ENCODE results near the gene MOSPD2.

GRCh38 chrX:14875624-14876023, 2.4 kb downstream of the MOSPD2 start:
- TF ChIP-seq RARB (CRISPR knock-in tag; IDR thresholded peaks at IDR 0.05) (no peak), JUN (IDR thresholded peaks at IDR 0.05) (no peak), SMC3 (IDR thresholded peaks at IDR 0.05) (no peak), CHD2 (IDR thresholded peaks at IDR 0.05; ENCODE audit: low read length, partially characterized antibody) (no peak), CEBPB (IDR thresholded peaks at IDR 0.05) (no peak), MAZ (IDR thresholded peaks at IDR 0.05; ENCODE audit: borderline replicate concordance, low read depth, low read length) (no peak), JUNB (IDR thresholded peaks at IDR 0.05) (no peak), REST (IDR thresholded peaks at IDR 0.05) (no peak), RFX5 (IDR thresholded peaks at IDR 0.05) (no peak), ZSCAN20 (CRISPR knock-in tag; IDR thresholded peaks at IDR 0.05) (no peak), MYC (IDR thresholded peaks at IDR 0.05; ENCODE audit: borderline replicate concordance, low read length) (no peak)
- TF ChIP-seq, protein P1, sequence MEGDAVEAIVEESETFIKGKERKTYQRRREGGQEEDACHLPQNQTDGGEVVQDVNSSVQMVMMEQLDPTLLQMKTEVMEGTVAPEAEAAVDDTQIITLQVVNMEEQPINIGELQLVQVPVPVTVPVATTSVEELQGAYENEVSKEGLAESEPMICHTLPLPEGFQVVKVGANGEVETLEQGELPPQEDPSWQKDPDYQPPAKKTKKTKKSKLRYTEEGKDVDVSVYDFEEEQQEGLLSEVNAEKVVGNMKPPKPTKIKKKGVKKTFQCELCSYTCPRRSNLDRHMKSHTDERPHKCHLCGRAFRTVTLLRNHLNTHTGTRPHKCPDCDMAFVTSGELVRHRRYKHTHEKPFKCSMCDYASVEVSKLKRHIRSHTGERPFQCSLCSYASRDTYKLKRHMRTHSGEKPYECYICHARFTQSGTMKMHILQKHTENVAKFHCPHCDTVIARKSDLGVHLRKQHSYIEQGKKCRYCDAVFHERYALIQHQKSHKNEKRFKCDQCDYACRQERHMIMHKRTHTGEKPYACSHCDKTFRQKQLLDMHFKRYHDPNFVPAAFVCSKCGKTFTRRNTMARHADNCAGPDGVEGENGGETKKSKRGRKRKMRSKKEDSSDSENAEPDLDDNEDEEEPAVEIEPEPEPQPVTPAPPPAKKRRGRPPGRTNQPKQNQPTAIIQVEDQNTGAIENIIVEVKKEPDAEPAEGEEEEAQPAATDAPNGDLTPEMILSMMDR (IDR thresholded peaks at IDR 0.05) = no peak
- TF ChIP-seq, protein P2, sequence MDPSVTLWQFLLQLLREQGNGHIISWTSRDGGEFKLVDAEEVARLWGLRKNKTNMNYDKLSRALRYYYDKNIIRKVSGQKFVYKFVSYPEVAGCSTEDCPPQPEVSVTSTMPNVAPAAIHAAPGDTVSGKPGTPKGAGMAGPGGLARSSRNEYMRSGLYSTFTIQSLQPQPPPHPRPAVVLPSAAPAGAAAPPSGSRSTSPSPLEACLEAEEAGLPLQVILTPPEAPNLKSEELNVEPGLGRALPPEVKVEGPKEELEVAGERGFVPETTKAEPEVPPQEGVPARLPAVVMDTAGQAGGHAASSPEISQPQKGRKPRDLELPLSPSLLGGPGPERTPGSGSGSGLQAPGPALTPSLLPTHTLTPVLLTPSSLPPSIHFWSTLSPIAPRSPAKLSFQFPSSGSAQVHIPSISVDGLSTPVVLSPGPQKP (IDR thresholded peaks at IDR 0.05; ENCODE audit: low read depth, low read length) = no peak

Data from A549 (cell line).